DND-41 (cell line): ENCODE measurements around the gene GSAP.

ENCODE experiments used
- CTCF ChIP-seq: IDR thresholded peaks from 2 replicates; pipeline ENCODE4 v1.5.1; 2012; ENCODE audit warnings: borderline replicate concordance, low read length, moderate library complexity, mild to moderate bottlenecking; ENCODE audit not compliant: poor library complexity, severe bottlenecking; ENCODE audit errors: extremely low read depth
- EZH2 ChIP-seq: IDR thresholded peaks from 3 replicates; pipeline ENCODE4 v1.6.1; 2012; ENCODE audit warnings: borderline replicate concordance, low read depth, mild to moderate bottlenecking, moderate library complexity, low read length, inconsistent platforms; ENCODE audit not compliant: severe bottlenecking

- TF ChIP-seq CTCF: no peak
- no peak for TF ChIP-seq EZH2
These were observed 49.1 kb upstream of the GSAP start for GRCh38 chr7:77465256-77465655.
